ENCODE results near the gene COL16A1. TPM values are rescaled to one million over a fixed set of nuclear protein-coding genes. Genes with fewer than 3 reads are reported as not detected.
A peak's percentile ranks its signal among the peaks of the same experiment; 100 is the strongest.

COL16A1 gene
- total RNA-seq, 1 experiment from 2014 or later = 6.2 TPM

DNA sequence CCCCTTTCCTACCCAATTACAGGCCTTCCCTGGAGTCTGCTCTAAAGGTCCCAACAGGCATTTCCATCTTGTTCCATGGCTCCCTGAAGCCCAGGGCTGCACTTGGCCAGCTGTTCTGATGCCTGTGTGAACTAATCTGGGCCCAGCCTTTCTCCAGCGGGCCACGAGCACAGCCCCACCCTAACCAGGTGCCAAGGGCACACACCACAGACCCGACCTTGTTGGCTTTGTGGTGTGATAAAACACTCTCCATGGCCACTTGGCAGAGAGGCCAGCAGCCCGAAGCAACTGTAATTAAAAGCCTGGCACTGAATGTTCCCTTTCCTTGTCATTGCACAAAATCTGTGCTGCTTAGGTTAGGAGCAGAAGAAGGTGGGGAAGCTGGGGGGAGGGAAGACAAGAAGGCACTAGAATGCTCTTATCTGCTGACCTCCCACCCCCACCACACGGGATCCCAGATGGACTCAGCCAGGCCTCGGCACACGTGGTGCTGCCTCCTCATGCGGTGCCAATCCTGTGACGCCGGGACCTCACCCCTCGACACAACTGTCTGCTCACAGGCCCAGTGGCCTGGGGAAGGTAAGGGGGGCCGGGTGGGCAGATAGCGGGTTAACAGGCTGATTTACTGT is 76.4 kb downstream of the COL16A1 start:
- no peak overlapping the region for H2BK5ac ChIP-seq (ENCODE audit: insufficient read length, low read length)
- H3K79me2 ChIP-seq (ENCODE audit: insufficient read depth, low read length) = no peaks in the 10 kb centered on the region
- H3K14ac ChIP-seq (ENCODE audit: insufficient read depth, low read length) = no peak overlapping the region
- no peak overlapping the region for H4K91ac ChIP-seq (ENCODE audit: insufficient read length, low read depth, low read length)
- H4K5ac ChIP-seq (ENCODE audit: insufficient read length, low read depth, low read length) = no peak overlapping the region
- H3K9me3 Mint-ChIP-seq = no peaks in the 10 kb centered on the region
- no peak overlapping the region for H2AK5ac ChIP-seq (ENCODE audit: insufficient read length, low read length)
- H3K18ac ChIP-seq (ENCODE audit: insufficient read length, low read depth, low read length) = no peak overlapping the region
- H3K4me1 ChIP-seq (ENCODE audit: insufficient read depth, low read length) = no peaks in the 10 kb centered on the region
- no peak overlapping the region for H3K23ac ChIP-seq (ENCODE audit: insufficient read length, low read depth, low read length)
- no peak overlapping the region for H2BK15ac ChIP-seq (ENCODE audit: low read depth, low read length)
- H2AFZ ChIP-seq (ENCODE audit: low read length) = no peak overlapping the region
- H3K27me3 ChIP-seq (ENCODE audit: insufficient read depth, low read length) = no peaks in the 10 kb centered on the region
- WGBS (ENCODE audit: extremely low coverage, insufficient read length, low lambda C conversion rate) = no CpG with 5 or more reads among the region's 13 CpGs
- peaks cover 7 to 16% of the 10 kb centered on the region in 2 experiments for H3K4me1 Mint-ChIP-seq
- H3K27me3 Mint-ChIP-seq (ENCODE audit: low read depth) = no peaks in the 10 kb centered on the region
- H4K20me1 ChIP-seq (ENCODE audit: control insufficient read depth, insufficient read depth, insufficient read length) = no peaks in the 10 kb centered on the region
- DNase-seq = no peak
- H3K9ac ChIP-seq (ENCODE audit: extremely low read depth, insufficient read length, low read length) = no peak overlapping the region
- H3K56ac ChIP-seq (ENCODE audit: insufficient read length, low read depth, low read length) = no peak overlapping the region
- H3T11ph ChIP-seq (ENCODE audit: low read length) = no peak overlapping the region
- H2BK20ac ChIP-seq (ENCODE audit: low read depth, low read length, poor library complexity, severe bottlenecking) = no peak overlapping the region
- no peak overlapping the region for H2BK12ac ChIP-seq (ENCODE audit: insufficient read length, low read depth, low read length)
- no peak overlapping the region for H3K4ac ChIP-seq (ENCODE audit: low read depth, low read length)
- H3K27ac ChIP-seq (ENCODE audit: insufficient read length, low read depth, low read length) = no peak overlapping the region
- no peak overlapping the region for H4K8ac ChIP-seq (replicated peaks; ENCODE audit: insufficient read length, low read depth, low read length)
- H3K79me1 ChIP-seq (ENCODE audit: insufficient read depth, low read depth, low read length, poor library complexity, severe bottlenecking) = no peaks in the 10 kb centered on the region
- H3K36me3 Mint-ChIP-seq (ENCODE audit: insufficient read depth in 1 of 3, low read depth in 3 of 3) = peaks cover 5 to 27% (median 17%) of the 10 kb centered on the region in 3 experiments; a peak in 6 of 7 replicates
- no peaks in the 10 kb centered on the region for H3K23me2 ChIP-seq (ENCODE audit: insufficient read length, low read depth, low read length, poor library complexity, severe bottlenecking)
- no peak overlapping the region for H3K4me2 ChIP-seq (ENCODE audit: insufficient read depth, insufficient read length, low read length)
- no peak overlapping the region for H3K4me3 Mint-ChIP-seq
- peak overlapping the region in 1 of 3 experiments; percentile 36; a peak in 2 of 7 replicates for H3K27ac Mint-ChIP-seq
- TF ChIP-seq, protein P1, sequence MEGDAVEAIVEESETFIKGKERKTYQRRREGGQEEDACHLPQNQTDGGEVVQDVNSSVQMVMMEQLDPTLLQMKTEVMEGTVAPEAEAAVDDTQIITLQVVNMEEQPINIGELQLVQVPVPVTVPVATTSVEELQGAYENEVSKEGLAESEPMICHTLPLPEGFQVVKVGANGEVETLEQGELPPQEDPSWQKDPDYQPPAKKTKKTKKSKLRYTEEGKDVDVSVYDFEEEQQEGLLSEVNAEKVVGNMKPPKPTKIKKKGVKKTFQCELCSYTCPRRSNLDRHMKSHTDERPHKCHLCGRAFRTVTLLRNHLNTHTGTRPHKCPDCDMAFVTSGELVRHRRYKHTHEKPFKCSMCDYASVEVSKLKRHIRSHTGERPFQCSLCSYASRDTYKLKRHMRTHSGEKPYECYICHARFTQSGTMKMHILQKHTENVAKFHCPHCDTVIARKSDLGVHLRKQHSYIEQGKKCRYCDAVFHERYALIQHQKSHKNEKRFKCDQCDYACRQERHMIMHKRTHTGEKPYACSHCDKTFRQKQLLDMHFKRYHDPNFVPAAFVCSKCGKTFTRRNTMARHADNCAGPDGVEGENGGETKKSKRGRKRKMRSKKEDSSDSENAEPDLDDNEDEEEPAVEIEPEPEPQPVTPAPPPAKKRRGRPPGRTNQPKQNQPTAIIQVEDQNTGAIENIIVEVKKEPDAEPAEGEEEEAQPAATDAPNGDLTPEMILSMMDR (conservative IDR thresholded peaks at IDR 0.05) = no peak
- H3K9me3 ChIP-seq (ENCODE audit: control insufficient read depth, low read depth, low read length) = no peaks in the 10 kb centered on the region
- no peak overlapping the region for H2BK120ac ChIP-seq (ENCODE audit: low read depth, low read length, poor library complexity, severe bottlenecking)

Data from H9 (cell line).